Gastrocnemius medialis (tissue), 4 donors: ENCODE results near the gene KCTD12. TPM values are rescaled to one million over a fixed set of nuclear protein-coding genes. Genes with fewer than 3 reads are reported as not detected.
"Not testable (repeated sequence)": the region's sequence is repeated elsewhere in the genome, so short reads cannot be mapped to it uniquely, and the experiment has no call there.

Experiments used
- ATAC-seq, 2 donors: fragments of 150-250 bp; one replicate each; pipeline ENCODE4 v1.9.1; 2016
- DNase-seq, 2 donors: peaks; one replicate each; pipeline ENCODE4 v3.0.0-alpha.2; 2019
- H3K27ac ChIP-seq, 4 donors: fragments of 200-600 bp; sonication (generic); 1 replicate in 1 of 4; 2 replicates in 3 of 4; pipeline ENCODE4 v1.5.1; 2016 to 2018; ENCODE audit warnings: mild to moderate bottlenecking in 2 of 4, moderate library complexity in 1 of 4
- H3K27me3 ChIP-seq, 3 donors: fragments of 200-600 bp; sonication (generic) in 2 of 3; 1 replicate in 1 of 3; 2 replicates in 2 of 3; pipeline versions ENCODE4 v1.5.1 to v1.6.0; 2016 to 2019; ENCODE audit warnings: mild to moderate bottlenecking in 1 of 3, moderate library complexity in 1 of 3
- H3K36me3 ChIP-seq, 2 donors: fragments of 200-600 bp; sonication (generic) in 1 of 2; one replicate each; pipeline ENCODE4 v1.5.1; 2017 to 2018
- H3K4me1 ChIP-seq, 2 donors: fragments of 200-600 bp; sonication (generic) in 1 of 2; one replicate each; pipeline ENCODE4 v1.5.1; 2016 to 2017; ENCODE audit warnings: mild to moderate bottlenecking in 2 of 2
- H3K4me3 ChIP-seq, 4 donors: fragments of 200-600 bp; sonication (generic) in 3 of 4; 1 replicate in 1 of 4; 2 replicates in 3 of 4; pipeline ENCODE4 v1.5.1; 2016 to 2019; ENCODE audit warnings: mild to moderate bottlenecking in 2 of 4
- H3K9me3 ChIP-seq, 3 donors: fragments of 200-600 bp; sonication (generic) in 2 of 3; 1 replicate in 1 of 3; 2 replicates in 2 of 3; pipeline ENCODE4 v1.5.1; 2016 to 2019
- POLR2A ChIP-seq, 2 donors: fragments of 450-650 bp; IDR thresholded peaks; one replicate each; pipeline ENCODE4 v1.6.1; 2017; ENCODE audit warnings: antibody characterized with exemption in 2 of 2, mild to moderate bottlenecking in 2 of 2, moderate library complexity in 2 of 2
- in situ Hi-C, 4 donors: fragments of 200-750 bp; cut with MboI; loops; one replicate each; pipeline versions ENCODE4 v1.15.0 to v1.8.0; 2017; ENCODE audit warnings: low sequenced_read_pairs in 4 of 4
- intact Hi-C: fragments of 100-400 bp; cut with DNase I; formaldehyde crosslinking; loops from one replicate; pipeline ENCODE4 v1.15.1; 2023; ENCODE audit warnings: low total_unique reads
- total RNA-seq, 4 donors: library from RNA; depleted of rRNA; stranded (reverse); fragments of >200 nt; gene quantifications; one replicate each; pipeline versions ENCODE4 v1.1.0 to v1.2.3, GENCODE V29; 2016
- TF ChIP-seq, protein P1 (sequence below), 5 experiments: fragments of 450-650 bp in 3 of 5; fragments of 200-600 bp in 2 of 5; sonication (generic) in 2 of 5; IDR thresholded peaks in 4 of 5; conservative IDR thresholded peaks in 1 of 5; 1 replicate in 4 of 5; 2 replicates in 1 of 5; pipeline ENCODE4 v1.5.1; 2016 to 2019; ENCODE audit warnings: antibody characterized with exemption in 5 of 5, mild to moderate bottlenecking in 3 of 5, moderate library complexity in 3 of 5

Gene KCTD12
- total RNA-seq, 4 donors from 2014 or later: 17.3 to 35.9 (median 27.1) TPM

DNA sequence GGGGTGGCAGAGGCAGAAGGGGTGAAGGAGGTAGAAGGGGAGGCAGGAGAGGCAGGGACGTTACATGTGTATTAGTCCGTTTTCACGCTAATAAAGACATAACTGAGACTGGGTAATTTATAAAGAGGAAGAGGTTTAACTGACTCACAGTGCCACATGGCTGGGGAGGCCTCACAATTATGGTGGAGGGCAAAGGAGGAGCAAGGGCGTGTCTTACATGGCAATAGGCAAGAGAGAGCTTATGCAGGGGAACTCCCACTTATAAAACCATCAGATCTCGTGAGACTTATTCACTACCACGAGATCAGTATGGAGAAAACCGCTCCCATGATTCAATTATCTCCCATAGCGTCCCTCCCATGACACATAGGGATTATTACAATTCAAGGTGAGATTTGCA is 43.1 kb upstream of the KCTD12 start:
- TF ChIP-seq, protein P1, sequence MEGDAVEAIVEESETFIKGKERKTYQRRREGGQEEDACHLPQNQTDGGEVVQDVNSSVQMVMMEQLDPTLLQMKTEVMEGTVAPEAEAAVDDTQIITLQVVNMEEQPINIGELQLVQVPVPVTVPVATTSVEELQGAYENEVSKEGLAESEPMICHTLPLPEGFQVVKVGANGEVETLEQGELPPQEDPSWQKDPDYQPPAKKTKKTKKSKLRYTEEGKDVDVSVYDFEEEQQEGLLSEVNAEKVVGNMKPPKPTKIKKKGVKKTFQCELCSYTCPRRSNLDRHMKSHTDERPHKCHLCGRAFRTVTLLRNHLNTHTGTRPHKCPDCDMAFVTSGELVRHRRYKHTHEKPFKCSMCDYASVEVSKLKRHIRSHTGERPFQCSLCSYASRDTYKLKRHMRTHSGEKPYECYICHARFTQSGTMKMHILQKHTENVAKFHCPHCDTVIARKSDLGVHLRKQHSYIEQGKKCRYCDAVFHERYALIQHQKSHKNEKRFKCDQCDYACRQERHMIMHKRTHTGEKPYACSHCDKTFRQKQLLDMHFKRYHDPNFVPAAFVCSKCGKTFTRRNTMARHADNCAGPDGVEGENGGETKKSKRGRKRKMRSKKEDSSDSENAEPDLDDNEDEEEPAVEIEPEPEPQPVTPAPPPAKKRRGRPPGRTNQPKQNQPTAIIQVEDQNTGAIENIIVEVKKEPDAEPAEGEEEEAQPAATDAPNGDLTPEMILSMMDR (IDR thresholded peaks at IDR 0.05 in 4 of 5, conservative IDR thresholded peaks at IDR 0.05 in 1 of 5): no peak
- TF ChIP-seq POLR2A (IDR thresholded peaks at IDR 0.05): no peak
- H3K4me1 ChIP-seq: no peaks in the 10 kb centered on the region
- H3K36me3 ChIP-seq: no peaks in the 10 kb centered on the region
- in situ Hi-C loops: no loop called here
- ATAC-seq (no peak), DNase-seq (no peak)
- H3K27ac ChIP-seq: no peak overlapping the region
- no peak overlapping the region for H3K4me3 ChIP-seq
- H3K9me3 ChIP-seq: no peaks in the 10 kb centered on the region
- intact Hi-C loops: no loop called here
- no peaks in the 10 kb centered on the region for H3K27me3 ChIP-seq

DNA sequence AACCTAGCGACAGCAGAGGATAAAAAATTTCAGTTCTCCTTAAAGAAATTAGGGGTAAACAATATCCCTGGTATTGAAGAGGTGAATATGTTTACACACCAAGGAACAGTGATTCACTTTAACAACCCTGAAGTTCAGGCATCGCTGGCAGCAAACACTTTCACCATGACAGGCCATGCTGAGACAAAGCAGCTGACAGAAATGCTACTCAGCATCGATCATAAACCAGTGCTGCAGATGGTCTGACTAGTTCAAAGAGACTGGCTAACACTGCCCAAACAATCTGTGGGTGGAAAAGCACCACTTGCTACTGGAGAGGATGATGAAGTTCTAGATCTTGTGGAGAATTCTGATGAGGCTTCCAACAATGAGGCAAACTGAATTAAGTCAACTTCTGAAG is 42.3 kb upstream of the KCTD12 start:
- Histone ChIP-seq H3K27ac (no peak overlapping the region), H3K4me1 (no peaks in the 10 kb centered on the region), H3K4me3 (no peak overlapping the region), H3K36me3 (no peaks in the 10 kb centered on the region), H3K27me3 (no peaks in the 10 kb centered on the region), H3K9me3 (no peaks in the 10 kb centered on the region)
- in situ Hi-C loops: no loop called here
- no peak for DNase-seq
- intact Hi-C loops: no loop called here
- TF ChIP-seq, protein P1 (IDR thresholded peaks at IDR 0.05 in 4 of 5, conservative IDR thresholded peaks at IDR 0.05 in 1 of 5): no peak
- no peak for TF ChIP-seq POLR2A (IDR thresholded peaks at IDR 0.05)
- no peak for ATAC-seq

DNA sequence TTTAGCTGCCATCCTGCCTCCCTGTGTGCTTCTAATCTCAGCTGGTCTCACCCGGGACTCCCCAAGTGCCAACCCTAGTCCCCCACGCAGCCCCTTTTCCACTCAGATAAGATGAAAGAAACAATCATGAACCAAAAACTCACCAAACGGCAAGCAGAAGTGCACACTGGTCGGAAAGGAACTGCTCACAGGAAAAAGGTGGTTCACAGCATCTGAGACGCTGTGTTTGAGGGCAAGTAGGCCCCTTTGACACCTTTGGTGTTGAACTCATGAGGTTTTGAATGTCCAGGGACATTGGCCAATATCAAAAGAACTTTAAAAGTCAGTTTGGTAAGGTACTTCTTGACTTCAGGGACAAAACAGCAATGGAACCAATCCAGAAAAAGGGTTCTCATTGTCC is 41.8 kb upstream of the KCTD12 start:
- Histone ChIP-seq H3K27ac (no peak overlapping the region), H3K4me1 (no peaks in the 10 kb centered on the region), H3K9me3 (no peaks in the 10 kb centered on the region), H3K36me3 (no peaks in the 10 kb centered on the region), H3K27me3 (no peaks in the 10 kb centered on the region), H3K4me3 (no peak overlapping the region)
- intact Hi-C loops (no loop called here), in situ Hi-C loops (no loop called here)
- ATAC-seq: no peak
- TF ChIP-seq, protein P1 (IDR thresholded peaks at IDR 0.05 in 4 of 5, conservative IDR thresholded peaks at IDR 0.05 in 1 of 5): no peak
- no peak for TF ChIP-seq POLR2A (IDR thresholded peaks at IDR 0.05)
- DNase-seq: no peak

DNA sequence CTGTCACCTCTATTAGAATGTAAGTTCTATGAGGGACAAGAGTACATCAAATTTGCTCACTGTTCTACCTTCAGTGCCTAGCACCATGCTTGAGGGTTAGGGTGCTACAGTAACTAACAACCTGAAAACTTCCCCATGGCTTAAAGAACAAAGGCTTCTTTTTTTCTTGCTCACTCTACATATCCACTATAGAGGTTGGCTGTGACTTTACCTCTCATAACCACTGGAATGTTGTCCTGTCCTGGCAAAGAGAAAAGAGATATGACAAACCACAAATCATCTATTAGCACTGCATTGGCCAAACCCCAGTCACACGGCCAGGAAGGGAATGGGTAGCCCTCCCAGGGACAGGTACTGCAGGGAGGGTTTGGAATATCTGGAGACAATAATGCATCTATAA is 38.9 kb upstream of the KCTD12 start:
- no peak for DNase-seq
- in situ Hi-C loops (no loop called here), intact Hi-C loops (no loop called here)
- Histone ChIP-seq H3K9me3 (no peaks in the 10 kb centered on the region), H3K27me3 (no peaks in the 10 kb centered on the region), H3K36me3 (no peaks in the 10 kb centered on the region), H3K4me1 (no peaks in the 10 kb centered on the region), H3K4me3 (no peak overlapping the region), H3K27ac (no peak overlapping the region)
- no peak for ATAC-seq
- TF ChIP-seq POLR2A (IDR thresholded peaks at IDR 0.05): no peak
- TF ChIP-seq, protein P1 (IDR thresholded peaks at IDR 0.05 in 4 of 5, conservative IDR thresholded peaks at IDR 0.05 in 1 of 5): no peak

DNA sequence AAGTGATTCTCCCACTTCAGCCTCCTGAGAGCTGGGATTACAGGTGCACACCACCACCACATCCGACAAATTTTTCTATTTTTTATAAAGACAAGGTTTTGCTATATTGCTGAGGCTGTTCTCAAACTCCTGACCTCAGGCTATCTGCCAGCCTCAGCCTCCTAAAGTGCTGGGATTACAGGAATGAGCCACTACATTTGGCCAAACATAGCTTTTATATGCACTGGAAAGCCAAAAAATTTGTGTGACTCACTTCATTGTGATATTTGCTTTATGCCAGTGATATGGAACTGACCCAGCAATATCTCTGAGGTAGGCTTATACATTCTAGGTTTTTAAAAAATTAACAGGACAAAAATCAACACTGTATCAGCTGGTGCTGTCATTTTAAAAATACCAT is 35.3 kb upstream of the KCTD12 start:
- intact Hi-C loops (no loop called here), in situ Hi-C loops (loop anchor here in 3 of 4 donors (25.0 kb wide), 2 partner anchors 459 to 1234 kb away; no protein-coding TSS in a partner anchor)
- Histone ChIP-seq H3K36me3 (no peaks in the 10 kb centered on the region), H3K9me3 (no peaks in the 10 kb centered on the region), H3K27me3 (no peaks in the 10 kb centered on the region), H3K4me3 (no peak overlapping the region), H3K4me1 (no peaks in the 10 kb centered on the region), H3K27ac (no peak overlapping the region)
- no peak for DNase-seq
- TF ChIP-seq, protein P1 (IDR thresholded peaks at IDR 0.05 in 4 of 5, conservative IDR thresholded peaks at IDR 0.05 in 1 of 5): no peak
- no peak for TF ChIP-seq POLR2A (IDR thresholded peaks at IDR 0.05)
- ATAC-seq: no peak

DNA sequence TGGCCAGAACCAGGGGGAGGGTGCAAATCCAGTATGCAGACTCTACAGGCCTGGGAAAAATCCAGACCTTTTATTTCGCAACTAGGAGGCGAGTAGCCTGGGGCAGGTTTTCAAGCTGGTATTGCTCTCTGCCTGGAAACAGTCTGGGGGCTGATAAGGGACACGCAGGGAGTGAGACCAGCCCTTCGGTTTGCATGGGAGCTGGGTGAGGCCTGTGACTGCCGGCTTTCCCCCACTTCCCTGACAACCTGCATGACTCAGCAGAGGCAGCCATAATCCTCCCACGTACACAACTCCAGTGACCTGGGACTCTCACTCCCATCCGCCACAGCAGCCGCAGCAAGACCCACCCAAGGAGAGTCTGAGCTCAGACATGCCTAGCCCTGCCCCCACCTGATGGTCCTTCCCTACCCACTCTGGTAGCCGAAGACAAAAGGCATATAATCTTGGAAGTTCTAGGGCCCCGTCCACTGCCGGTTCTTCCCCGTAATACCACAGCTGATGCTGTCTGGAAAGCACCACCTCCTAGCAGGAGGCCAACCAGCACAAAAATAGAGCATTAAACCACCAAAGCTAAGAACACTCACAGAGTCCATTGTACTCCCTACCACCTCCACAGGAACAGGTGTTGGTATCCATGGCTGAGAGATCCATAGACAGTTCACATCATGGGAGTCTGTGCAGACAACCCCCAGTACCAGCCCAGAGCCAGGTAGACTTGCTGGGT is 31.7 kb upstream of the KCTD12 start:
- ATAC-seq, intact Hi-C loops, H3K9me3 ChIP-seq, H3K4me3 ChIP-seq, H3K27ac ChIP-seq, H3K27me3 ChIP-seq, H3K4me1 ChIP-seq, H3K36me3 ChIP-seq, DNase-seq: not testable (repeated sequence)
- in situ Hi-C loops: loop anchor here in 3 of 4 donors (25.0 kb wide), 2 partner anchors 456 to 1231 kb away; no protein-coding TSS in a partner anchor
